Parietal lobe (tissue), 2 donors: ENCODE data around the gene SDF4. TPM values are rescaled to one million over a fixed set of nuclear protein-coding genes. Genes with fewer than 3 reads are reported as not detected.

ENCODE experiments used
- small RNA-seq: library from RNA; depleted of rRNA; stranded (forward); fragments of <200 nt; gene quantifications from one replicate; pipeline ENCODE3, GENCODE V24; 2014; ENCODE audit warnings: low replicate concordance
- total RNA-seq: library from RNA; depleted of rRNA; stranded (reverse); fragments of >200 nt; gene quantifications from one replicate; pipeline ENCODE4 v1.2.3, GENCODE V29; 2014

Gene SDF4
- 34.4 TPM for total RNA-seq

DNA sequence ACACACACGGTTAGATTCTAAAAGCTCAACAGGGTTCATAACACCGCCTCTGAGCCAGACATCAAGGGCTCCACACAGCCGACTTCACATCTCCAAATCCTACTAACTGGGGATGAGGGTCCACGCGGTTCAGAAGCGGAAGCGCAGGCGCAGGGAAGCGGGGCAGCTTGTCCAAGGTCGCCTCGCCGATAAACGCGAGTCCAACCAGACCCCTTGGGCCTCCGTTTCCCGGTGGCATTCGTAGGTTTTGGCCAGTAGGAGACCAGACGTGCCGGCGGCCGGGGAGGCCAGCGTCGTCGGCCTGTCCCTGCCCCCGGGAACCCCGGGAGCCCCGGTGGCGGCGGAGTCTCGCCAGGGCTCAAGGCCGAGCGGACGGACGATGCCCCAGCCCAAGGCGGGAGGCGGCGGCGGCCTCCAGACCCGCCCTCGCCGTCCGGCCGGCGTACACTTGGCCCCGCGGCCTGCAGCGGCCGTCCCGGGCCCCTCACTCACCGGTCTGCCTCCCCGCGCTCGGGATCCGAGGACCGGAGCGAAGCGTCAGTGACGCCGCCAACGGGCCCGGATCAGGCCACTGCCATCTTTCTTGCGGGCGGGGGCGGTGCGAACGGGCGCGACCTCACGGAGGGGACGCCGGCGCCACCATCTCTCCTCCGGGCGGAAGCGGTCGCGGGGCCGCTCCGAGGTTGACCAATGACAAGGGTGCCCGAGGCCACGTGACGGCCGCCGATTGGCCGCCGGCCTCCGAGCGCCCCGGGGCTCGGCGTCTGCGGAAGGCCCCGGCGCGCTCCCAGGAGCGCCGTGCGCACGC, at the start of gene SDF4:
Gene SDF4 (minus strand): TSS at position 602 of the 808 bp plus-strand sequence. CDS start 3,229 bp downstream, outside the sequence.

GRCh38 chr1:1273512-1274298, 41.9 kb upstream of the SDF4 start, which contains the start of gene UBE2J2:
Gene UBE2J2, minus strand, starts transcription at chr1:1273854. Its CDS starts 5,862 bp downstream, at chr1:1267992.

DNA sequence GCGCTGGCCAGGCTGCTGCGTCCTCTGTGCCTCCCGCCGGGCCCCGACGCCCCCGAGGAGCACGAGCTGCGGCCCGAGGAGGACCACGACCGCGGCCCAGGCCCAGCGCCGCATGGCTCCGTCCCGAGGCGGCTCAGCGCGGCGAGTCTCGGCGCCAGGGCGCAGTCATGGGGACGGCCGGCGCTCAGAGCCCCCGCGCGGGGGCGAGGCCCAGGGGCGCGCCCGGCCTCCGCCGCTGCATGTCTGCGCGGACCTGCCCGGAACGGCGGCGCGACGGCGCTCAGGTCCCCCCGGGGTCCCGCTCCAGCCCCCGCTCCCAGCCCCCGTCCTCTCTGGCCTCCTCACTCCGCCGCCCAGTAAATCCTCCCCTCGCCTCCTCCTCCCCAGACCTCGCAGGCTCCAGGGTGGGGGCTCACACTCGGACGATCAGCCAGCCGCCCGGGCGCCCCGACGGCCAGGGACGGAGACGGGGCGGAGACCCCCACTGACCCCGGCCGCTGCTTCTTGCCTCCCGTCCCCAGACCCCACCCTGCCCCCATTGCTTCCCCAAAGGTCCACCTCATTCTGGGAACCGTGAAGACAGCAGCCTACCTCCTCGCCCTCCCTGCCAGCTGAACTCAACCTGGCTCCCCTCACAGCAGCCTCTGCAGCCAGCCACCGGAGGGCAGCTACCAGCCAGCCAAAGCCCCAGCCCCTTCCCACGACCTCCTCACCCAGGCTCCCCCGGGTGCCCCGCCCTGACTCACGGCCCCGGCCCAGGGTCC, 15.0 kb upstream of the SDF4 start, which contains the start of gene C1QTNF12:
Gene C1QTNF12 (minus strand): TSS at position 146 of the 764 bp plus-strand sequence. CDS start 32 bp downstream, at position 114.

DNA sequence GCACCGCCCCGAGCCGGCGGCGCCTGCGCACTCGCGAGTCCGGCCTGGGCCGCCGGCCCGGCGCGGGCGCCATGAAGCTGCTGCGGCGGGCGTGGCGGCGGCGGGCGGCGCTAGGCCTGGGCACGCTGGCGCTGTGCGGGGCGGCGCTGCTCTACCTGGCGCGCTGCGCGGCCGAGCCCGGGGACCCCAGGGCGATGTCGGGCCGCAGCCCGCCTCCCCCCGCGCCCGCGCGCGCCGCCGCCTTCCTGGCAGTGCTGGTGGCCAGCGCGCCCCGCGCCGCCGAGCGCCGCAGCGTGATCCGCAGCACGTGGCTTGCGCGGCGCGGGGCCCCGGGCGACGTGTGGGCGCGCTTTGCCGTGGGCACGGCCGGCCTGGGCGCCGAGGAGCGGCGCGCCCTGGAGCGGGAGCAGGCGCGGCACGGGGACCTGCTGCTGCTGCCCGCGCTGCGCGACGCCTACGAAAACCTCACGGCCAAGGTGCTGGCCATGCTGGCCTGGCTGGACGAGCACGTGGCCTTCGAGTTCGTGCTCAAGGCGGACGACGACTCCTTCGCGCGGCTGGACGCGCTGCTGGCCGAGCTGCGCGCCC, 501 bp upstream of the SDF4 start, which contains the start of gene B3GALT6:
Gene B3GALT6 (plus strand): TSS at position 30 of the 588 bp plus-strand sequence. CDS start 42 bp downstream, at position 72.

GRCh38 chr1:1213345-1214265, 18.2 kb downstream of the SDF4 start, which contains the start of gene TNFRSF4:
Gene TNFRSF4, minus strand, starts transcription at chr1:1214153. Its CDS starts 26 bp downstream, at chr1:1214127.

DNA sequence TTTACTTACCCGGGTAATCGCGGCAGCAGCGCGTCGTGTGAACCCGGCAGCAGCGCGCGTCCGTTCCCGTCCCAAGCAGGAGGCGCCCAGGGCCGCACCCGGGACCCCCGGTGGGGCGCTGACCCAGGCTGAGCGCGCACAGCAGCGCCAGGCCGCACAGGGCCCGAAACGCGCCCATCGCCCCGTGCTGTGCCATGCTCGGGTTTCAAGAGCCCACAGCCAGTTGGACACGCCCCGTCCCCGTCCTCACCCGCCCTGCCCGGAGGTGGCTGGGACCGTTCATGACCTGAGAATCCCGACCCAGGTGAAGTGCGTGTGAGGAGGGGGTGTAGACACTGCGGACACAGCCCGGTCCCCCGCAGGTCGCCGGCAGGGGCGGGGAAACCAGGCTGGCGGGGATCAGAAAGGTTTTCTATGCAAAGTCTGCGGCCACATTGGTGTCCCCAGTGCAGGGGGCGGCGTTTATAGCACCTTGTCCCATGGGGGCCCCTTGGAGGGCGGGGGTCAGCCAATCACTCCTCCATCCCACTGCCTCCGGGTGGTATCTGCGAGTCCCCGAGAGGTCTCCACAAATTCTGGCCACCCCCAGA, 25.3 kb downstream of the SDF4 start, which contains the start of gene TNFRSF18:
Gene TNFRSF18 (minus strand): TSS at position 217 of the 590 bp plus-strand sequence. CDS start 21 bp downstream, at position 196.

GRCh38 chr1:1173793-1174415, 57.9 kb downstream of the SDF4 start, which contains the start of gene TTLL10:
Gene TTLL10, plus strand, starts transcription at chr1:1173880. Its CDS starts 5,336 bp downstream, at chr1:1179216.

Small RNA genes within 50 kb of the gene (small RNA-seq; reads per million reads assigned to genes)
- gene MIR200A, result 0.09 reads per million
- gene MIR200B, result 0.92 reads per million, percentile 67 among the genes with 10 or more reads in this experiment
- gene MIR429, result 0.31 reads per million, percentile 10 among the genes with 10 or more reads in this experiment

Other genes starting within 250 kb of the SDF4 start
- gene PERM1, start 249.9 kb downstream of the SDF4 start, total RNA-seq, result 0.63 TPM
- 24.7 TPM for gene HES4, start 231.9 kb downstream of the SDF4 start, total RNA-seq
- gene ISG15, start 218.5 kb downstream of the SDF4 start, total RNA-seq, result 7.2 TPM
- gene AGRN, start 211.9 kb downstream of the SDF4 start, total RNA-seq, result 105 TPM
- gene RNF223, start 157.7 kb downstream of the SDF4 start, total RNA-seq, result not detected
- 16.9 TPM for gene C1orf159, start 115.9 kb downstream of the SDF4 start, total RNA-seq
- gene TTLL10, start 58.1 kb downstream of the SDF4 start, total RNA-seq, result not detected
- gene TNFRSF18, start 25.4 kb downstream of the SDF4 start, total RNA-seq, result not detected
- gene TNFRSF4, start 17.8 kb downstream of the SDF4 start, total RNA-seq, result not detected
- 24.7 TPM for gene B3GALT6, start 236 bp upstream of the SDF4 start, total RNA-seq
- gene C1QTNF12, start 14.7 kb upstream of the SDF4 start, total RNA-seq, result not detected
- gene UBE2J2, start 41.9 kb upstream of the SDF4 start, total RNA-seq, result 52.0 TPM
- 4.4 TPM for gene SCNN1D, start 48.4 kb upstream of the SDF4 start, total RNA-seq
- gene ACAP3, start 75.9 kb upstream of the SDF4 start, total RNA-seq, result 202 TPM
- 10.0 TPM for gene PUSL1, start 76.6 kb upstream of the SDF4 start, total RNA-seq
- 69.2 TPM for gene INTS11, start 92.7 kb upstream of the SDF4 start, total RNA-seq
- 16.3 TPM for gene CPTP, start 92.8 kb upstream of the SDF4 start, total RNA-seq
- 1.6 TPM for gene TAS1R3, start 99.3 kb upstream of the SDF4 start, total RNA-seq
- 80.1 TPM for gene DVL1, start 117.4 kb upstream of the SDF4 start, total RNA-seq
- 9.1 TPM for gene MXRA8, start 126.6 kb upstream of the SDF4 start, total RNA-seq
- 27.2 TPM for gene AURKAIP1, start 143.2 kb upstream of the SDF4 start, total RNA-seq
- 262 TPM for gene CCNL2, start 167.3 kb upstream of the SDF4 start, total RNA-seq
- 49.5 TPM for gene MRPL20, start 175.3 kb upstream of the SDF4 start, total RNA-seq
- 1.6 TPM for gene ANKRD65, start 189.3 kb upstream of the SDF4 start, total RNA-seq
- 4.1 TPM for gene VWA1, start 203.7 kb upstream of the SDF4 start, total RNA-seq
- not detected for gene ATAD3C, start 217.7 kb upstream of the SDF4 start, total RNA-seq
- gene ATAD3B, start 239.8 kb upstream of the SDF4 start, total RNA-seq, result 22.5 TPM